GM23248 (cell line): ENCODE measurements around the gene SSR1. TPM values are rescaled to one million over a fixed set of nuclear protein-coding genes. Genes with fewer than 3 reads are reported as not detected.
"Not testable (repeated sequence)": the region's sequence is repeated elsewhere in the genome, so short reads cannot be mapped to it uniquely, and the experiment has no call there.

Source experiments
- DNase-seq: peaks from one replicate; pipeline ENCODE4 v3.0.0-alpha.2; 2015
- H2AFZ ChIP-seq: fragments of 200-600 bp; sonication (generic); 2 replicates; pipeline ENCODE4 v1.6.1; 2016; ENCODE audit warnings: antibody characterized with exemption
- H3F3A ChIP-seq: fragments of 200-600 bp; sonication (generic); 2 replicates; pipeline ENCODE4 v1.6.1; 2016; ENCODE audit warnings: mild to moderate bottlenecking, antibody characterized with exemption, mixed run types; ENCODE audit not compliant: insufficient read depth
- H3K27ac ChIP-seq: fragments of 200-600 bp; sonication (generic); 2 replicates; pipeline ENCODE4 v1.5.1; 2016; ENCODE audit warnings: mild to moderate bottlenecking
- H3K27me3 ChIP-seq: fragments of 200-600 bp; sonication (generic); replicated peaks from 2 replicates; pipeline ENCODE4 v1.6.1; 2016; ENCODE audit warnings: mild to moderate bottlenecking; ENCODE audit not compliant: insufficient read depth
- H3K36me3 ChIP-seq: fragments of 200-600 bp; sonication (generic); 2 replicates; pipeline ENCODE4 v1.6.1; 2016; ENCODE audit warnings: low read depth, mild to moderate bottlenecking
- H3K4me1 ChIP-seq: fragments of 200-600 bp; sonication (generic); 2 replicates; pipeline ENCODE4 v1.6.1; 2016; ENCODE audit warnings: mild to moderate bottlenecking; ENCODE audit not compliant: insufficient read depth
- H3K4me2 ChIP-seq: fragments of 200-600 bp; sonication (generic); one replicate; pipeline ENCODE4 v1.6.1; 2016; ENCODE audit warnings: mild to moderate bottlenecking; ENCODE audit not compliant: unreplicated experiment
- H3K4me3 ChIP-seq: fragments of 200-600 bp; sonication (generic); 2 replicates; pipeline ENCODE4 v1.5.1; 2016; ENCODE audit warnings: mild to moderate bottlenecking
- H3K79me2 ChIP-seq: fragments of 200-600 bp; sonication (generic); 2 replicates; pipeline ENCODE4 v1.6.1; 2016; ENCODE audit warnings: mild to moderate bottlenecking; ENCODE audit not compliant: insufficient read depth
- H3K9ac ChIP-seq: fragments of 200-600 bp; sonication (generic); 2 replicates; pipeline ENCODE4 v1.6.1; 2016; ENCODE audit warnings: mild to moderate bottlenecking
- H3K9me2 ChIP-seq: fragments of 200-600 bp; sonication (generic); 2 replicates; pipeline ENCODE4 v1.6.1; 2016; ENCODE audit warnings: mixed run types, mild to moderate bottlenecking, moderate library complexity; ENCODE audit not compliant: insufficient read depth
- H3K9me3 ChIP-seq: fragments of 200-600 bp; sonication (generic); one replicate; pipeline ENCODE4 v1.6.1; 2017; ENCODE audit warnings: low read depth
- H4K20me1 ChIP-seq: fragments of 200-600 bp; sonication (generic); 2 replicates; pipeline ENCODE4 v1.6.0; 2016; ENCODE audit not compliant: insufficient read depth
- EZH2 ChIP-seq: fragments of 200-600 bp; sonication (generic); IDR thresholded peaks from 2 replicates; pipeline ENCODE4 v1.6.1; 2018; ENCODE audit warnings: antibody characterized with exemption, mild to moderate bottlenecking; ENCODE audit not compliant: insufficient read depth, poor library complexity, severe bottlenecking
- EZH2phosphoT487 ChIP-seq: fragments of 200-600 bp; sonication (generic); IDR thresholded peaks from 2 replicates; pipeline ENCODE4 v1.6.1; 2018; ENCODE audit warnings: antibody characterized with exemption, moderate library complexity, mild to moderate bottlenecking, low read depth; ENCODE audit not compliant: insufficient read depth
- WGBS, 2 experiments: methylation state at CpG; one replicate each; pipeline ENCODE4 v1.1.6; 2015 to 2017; ENCODE audit warnings: low lambda C conversion rate in 2 of 2, low coverage in 1 of 2; ENCODE audit errors: missing lambda C conversion rate in 2 of 2; 5-methylcytosine and 5-hydroxymethylcytosine counted together
- in situ Hi-C: fragments of 300-500 bp; cut with MboI; formaldehyde crosslinking; loops from 2 replicates; pipeline ENCODE4 v1.15.0; 2020
- polyA plus RNA-seq: library from polyadenylated mRNA; unstranded; fragments of >200 nt; fragmentation: Nextera tagmentation; extraction: Ambion mirVana; gene quantifications from 2 replicates; pipeline ENCODE4 v1.2.1, GENCODE V29; 2016
- total RNA-seq: library from RNA; depleted of rRNA; stranded (reverse); fragments of >200 nt; shearing (Covaris generic); gene quantifications from 2 replicates; pipeline ENCODE4 v1.2.3, GENCODE V29; 2014

Gene SSR1
- total and polyA plus RNA-seq, 2 experiments from 2014 or later, result 180 to 241 TPM

DNA sequence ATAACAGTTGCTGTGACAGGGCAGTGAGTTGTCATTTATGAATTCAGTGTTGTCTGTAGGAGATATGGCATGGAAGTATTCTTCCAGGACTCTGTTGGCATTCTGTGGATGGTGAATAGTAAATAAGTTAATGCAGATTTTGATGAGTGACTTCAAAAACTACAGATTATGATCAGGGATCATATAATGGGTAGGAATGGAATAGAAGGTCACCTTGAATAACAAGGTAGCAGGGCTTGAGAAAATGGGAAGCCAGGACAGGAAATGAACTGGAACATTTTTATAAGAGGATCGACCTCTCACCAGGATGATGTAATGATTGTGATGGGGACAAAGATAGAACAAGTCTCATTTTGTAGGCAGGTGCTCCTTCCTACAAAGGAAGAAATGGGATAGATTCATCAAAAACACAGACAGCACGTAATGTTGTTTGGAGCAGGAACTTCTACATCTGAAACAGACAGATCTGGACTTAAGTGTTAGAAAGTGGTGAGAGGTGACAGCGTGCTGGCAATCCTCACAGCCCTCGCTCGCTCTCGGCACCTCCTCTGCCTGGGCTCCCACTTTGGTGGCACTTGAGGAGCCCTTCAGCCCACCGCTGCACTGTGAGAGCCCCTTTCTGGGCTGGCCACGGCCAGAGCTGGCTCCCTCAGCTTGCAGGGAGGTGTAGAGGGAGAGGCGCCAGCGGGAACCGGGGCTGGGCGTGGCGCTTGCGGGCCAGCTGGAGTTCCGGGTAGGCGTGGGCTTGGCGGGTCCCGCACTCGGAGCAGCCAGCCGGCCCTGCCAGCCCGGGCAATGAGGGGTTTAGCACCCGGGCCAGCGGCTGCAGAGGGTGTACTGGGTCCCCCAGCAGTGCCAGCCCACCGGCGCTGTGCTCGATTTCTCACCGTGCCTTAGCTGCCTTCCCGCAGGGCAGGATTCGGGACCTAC, 30.8 kb upstream of the SSR1 start:
- Histone ChIP-seq H3K36me3 (no peaks in the 10 kb centered on the region), H3K79me2 (no peaks in the 10 kb centered on the region), H4K20me1 (no peaks in the 10 kb centered on the region), H3K9me2 (no peaks in the 10 kb centered on the region), H3K4me2 (no peak overlapping the region), H3K9ac (no peak overlapping the region), H3K4me1 (no peaks in the 10 kb centered on the region), H3K27ac (no peak overlapping the region), H3K9me3 (no peaks in the 10 kb centered on the region), H3K27me3 (no peaks in the 10 kb centered on the region), H2AFZ (no peak overlapping the region), H3F3A (no peaks in the 10 kb centered on the region), H3K4me3 (no peak overlapping the region)
- in situ Hi-C loops, result no loop called here
- no peak for DNase-seq
- no peak for TF ChIP-seq EZH2phosphoT487
- no peak for TF ChIP-seq EZH2
- 84 to 85% methylated on average over 15 to 29 of the region's 29 CpGs for WGBS, 2 experiments

DNA sequence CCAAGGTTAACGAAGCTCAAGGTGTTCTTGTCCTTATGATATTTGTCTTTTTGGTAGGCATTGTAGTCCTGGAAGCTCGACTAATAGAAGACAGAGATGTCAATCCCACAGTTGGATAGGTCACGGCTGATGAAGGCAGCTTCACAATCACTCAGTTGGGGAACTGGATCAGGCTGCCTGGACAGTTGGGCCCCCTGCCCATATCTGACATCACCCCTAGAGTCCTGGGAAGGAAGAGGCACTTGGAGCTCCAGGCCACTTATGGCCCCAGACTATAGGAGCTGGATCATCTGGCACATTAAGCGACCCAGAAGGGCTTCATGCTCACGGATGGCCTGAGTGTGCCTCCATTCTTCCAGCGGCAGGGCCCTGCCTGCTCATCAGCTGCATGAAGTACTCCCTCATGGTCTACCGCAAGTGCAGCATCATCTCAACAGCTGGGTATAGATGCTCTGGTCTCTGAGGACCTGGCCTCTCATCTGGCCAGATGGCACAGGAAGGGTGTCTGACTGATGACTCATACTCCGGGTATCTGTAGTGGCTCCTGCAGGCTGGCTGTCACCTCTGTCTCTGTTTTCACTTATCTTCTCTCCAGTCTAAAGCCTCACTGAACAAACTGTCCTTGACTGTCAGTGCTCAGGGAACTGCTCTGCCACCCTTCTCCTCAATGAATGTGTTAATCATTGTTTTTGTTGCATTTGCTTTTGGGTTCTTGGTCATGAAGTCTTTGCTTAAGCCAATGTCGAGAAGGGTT, 29.2 kb upstream of the SSR1 start:
- Histone ChIP-seq H3K9ac (no peak overlapping the region), H3F3A (no peaks in the 10 kb centered on the region), H3K4me3 (no peak overlapping the region), H3K4me2 (no peak overlapping the region), H3K79me2 (no peaks in the 10 kb centered on the region), H3K27me3 (no peaks in the 10 kb centered on the region), H3K9me3 (no peaks in the 10 kb centered on the region), H4K20me1 (no peaks in the 10 kb centered on the region), H3K27ac (no peak overlapping the region), H2AFZ (no peak overlapping the region), H3K9me2 (0 out of 2 replicates have a peak, but pooled peaks cover 5% of the 10 kb centered on the region), H3K36me3 (no peaks in the 10 kb centered on the region), H3K4me1 (no peaks in the 10 kb centered on the region)
- in situ Hi-C loops, result no loop called here
- 55 to 64% methylated on average over 9 of the region's 9 CpGs for WGBS, 2 experiments
- peak; percentile 50 for DNase-seq
- no peak for TF ChIP-seq EZH2
- TF ChIP-seq EZH2phosphoT487, result no peak

DNA sequence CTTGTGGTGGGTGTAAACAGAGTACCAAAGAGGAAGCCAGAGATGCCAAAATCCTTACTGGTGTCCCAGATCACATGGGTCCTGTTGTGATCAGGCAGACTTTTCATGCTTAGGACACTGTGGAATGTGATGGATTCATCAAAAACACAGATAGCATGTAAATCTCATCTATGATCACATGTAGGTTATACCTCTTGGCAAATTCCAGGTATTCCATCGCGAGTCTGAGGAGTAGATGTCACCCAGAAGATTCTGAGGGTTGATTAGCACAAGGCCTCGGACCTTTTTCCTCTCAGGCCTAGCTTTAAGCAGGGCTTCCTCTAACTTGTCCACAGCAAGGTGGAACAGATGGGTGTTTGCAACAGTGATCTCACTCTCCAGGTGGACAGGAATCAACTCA, 28.3 kb upstream of the SSR1 start:
- Histone ChIP-seq H3F3A (no peaks in the 10 kb centered on the region), H3K9me3 (no peaks in the 10 kb centered on the region), H3K4me1 (no peaks in the 10 kb centered on the region), H3K9me2 (0 out of 2 replicates have a peak, but pooled peaks cover 5% of the 10 kb centered on the region), H3K27me3 (no peaks in the 10 kb centered on the region), H3K27ac (no peak overlapping the region), H3K4me2 (no peak overlapping the region), H3K4me3 (no peak overlapping the region), H3K36me3 (no peaks in the 10 kb centered on the region), H2AFZ (no peak overlapping the region), H4K20me1 (no peaks in the 10 kb centered on the region), H3K9ac (no peak overlapping the region), H3K79me2 (no peaks in the 10 kb centered on the region)
- no peak for TF ChIP-seq EZH2
- no peak for TF ChIP-seq EZH2phosphoT487
- in situ Hi-C loops, result no loop called here
- DNase-seq, result no peak
- 58 to 64% methylated on average over 3 of the region's 3 CpGs for WGBS, 2 experiments

DNA sequence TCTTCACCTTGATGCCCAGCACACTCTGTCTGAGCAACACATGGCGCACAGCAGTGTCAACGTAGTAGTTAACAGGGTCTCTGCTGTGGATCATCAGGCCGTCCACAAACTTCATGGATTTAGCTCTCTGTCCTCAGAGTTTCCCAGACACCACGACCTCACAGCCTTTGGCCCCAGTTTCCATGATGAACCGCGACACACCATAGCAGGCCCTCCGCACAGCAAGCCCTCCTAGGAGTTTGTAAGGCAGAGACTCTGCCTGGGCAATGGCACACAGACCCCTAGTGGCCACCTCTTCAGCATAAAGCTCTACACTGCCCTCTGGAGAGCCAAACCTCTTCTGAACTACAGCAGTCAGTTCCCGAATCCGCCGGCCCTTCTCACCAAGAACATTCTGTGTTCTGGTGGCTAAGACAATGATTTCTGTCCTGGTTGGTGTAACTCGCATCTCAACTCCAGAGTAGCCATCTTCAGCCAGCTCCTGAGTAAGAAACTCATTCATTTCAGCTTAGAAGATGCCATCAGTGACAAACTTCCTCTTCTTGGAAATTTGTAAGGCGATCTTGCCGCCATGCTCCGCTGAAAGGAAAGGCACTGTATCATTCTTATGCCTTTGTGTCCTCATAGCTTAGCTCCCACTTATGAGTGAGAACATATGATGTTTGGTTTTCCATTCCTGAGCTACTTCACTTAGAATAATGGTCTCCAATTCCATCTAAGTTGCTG, 26.2 kb upstream of the SSR1 start:
- WGBS, 2 experiments, result 77 to 78% methylated on average over 14 of the region's 14 CpGs
- H3K4me1 ChIP-seq, H3K4me2 ChIP-seq, H3K4me3 ChIP-seq, H3K27ac ChIP-seq, H3K9me2 ChIP-seq, H2AFZ ChIP-seq, H3K9ac ChIP-seq, H4K20me1 ChIP-seq, H3K36me3 ChIP-seq, H3K79me2 ChIP-seq, H3F3A ChIP-seq, H3K9me3 ChIP-seq, H3K27me3 ChIP-seq, in situ Hi-C loops: not testable (repeated sequence)
- DNase-seq, result peak; percentile 19
